Anterior cingulate cortex (tissue), 58 donors: ENCODE data around the gene TMEM254.
"Not testable (repeated sequence)": the region's sequence is repeated elsewhere in the genome, so short reads cannot be mapped to it uniquely, and the experiment has no call there.

Experiments used
- DNase-seq, 58 donors: peaks; one replicate each; lab custom pipeline; 2025; lab: John Stamatoyannopoulos, UW

Gene TMEM254, protein sequence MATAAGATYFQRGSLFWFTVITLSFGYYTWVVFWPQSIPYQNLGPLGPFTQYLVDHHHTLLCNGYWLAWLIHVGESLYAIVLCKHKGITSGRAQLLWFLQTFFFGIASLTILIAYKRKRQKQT

DNA sequence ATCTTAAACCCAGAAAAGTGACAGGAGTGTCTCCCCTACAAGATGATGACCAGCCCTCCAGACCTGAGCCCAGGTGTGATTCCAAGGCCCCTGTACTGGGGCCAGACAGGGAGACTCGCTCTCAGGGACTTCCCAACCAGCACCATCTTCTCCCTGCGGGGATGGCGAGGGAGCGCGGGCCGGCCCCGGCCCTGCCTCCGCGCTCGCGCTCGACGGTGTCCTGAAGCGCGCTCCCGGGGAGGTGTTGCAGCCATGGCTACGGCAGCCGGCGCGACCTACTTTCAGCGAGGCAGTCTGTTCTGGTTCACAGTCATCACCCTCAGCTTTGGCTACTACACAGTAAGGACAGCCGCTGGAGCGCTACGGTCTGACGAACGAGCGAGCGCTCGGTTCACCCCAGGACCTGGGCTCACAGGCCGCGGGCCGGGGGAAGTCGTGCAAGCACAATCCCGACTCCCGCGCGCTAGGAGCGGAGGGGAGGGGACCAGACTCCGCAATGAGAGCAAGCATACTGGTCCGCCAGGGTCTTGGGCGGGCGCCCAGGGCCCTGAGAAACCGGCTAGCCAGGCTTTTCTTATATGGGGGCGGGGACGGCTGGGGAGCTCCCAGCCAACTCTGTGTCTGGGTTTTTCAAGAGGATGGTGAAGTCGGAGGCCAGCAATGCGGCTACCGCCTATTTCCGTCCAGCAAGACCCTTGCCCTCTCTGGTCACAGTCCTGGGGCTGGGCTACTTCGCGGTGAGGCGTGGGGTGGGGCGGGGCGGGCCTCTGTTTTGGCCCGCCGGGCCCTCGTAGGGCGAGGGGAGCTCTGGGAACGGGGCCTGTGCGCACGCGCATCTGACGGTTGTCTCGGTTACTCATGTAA is at the start of gene TMEM254:
Gene TMEM254, plus strand, starts transcription at position 218 of the 864 bp plus-strand sequence. Its CDS starts 35 bp downstream, at position 253.
- DNase-seq = peak; percentile 35 to 96 (median 85)

DNA sequence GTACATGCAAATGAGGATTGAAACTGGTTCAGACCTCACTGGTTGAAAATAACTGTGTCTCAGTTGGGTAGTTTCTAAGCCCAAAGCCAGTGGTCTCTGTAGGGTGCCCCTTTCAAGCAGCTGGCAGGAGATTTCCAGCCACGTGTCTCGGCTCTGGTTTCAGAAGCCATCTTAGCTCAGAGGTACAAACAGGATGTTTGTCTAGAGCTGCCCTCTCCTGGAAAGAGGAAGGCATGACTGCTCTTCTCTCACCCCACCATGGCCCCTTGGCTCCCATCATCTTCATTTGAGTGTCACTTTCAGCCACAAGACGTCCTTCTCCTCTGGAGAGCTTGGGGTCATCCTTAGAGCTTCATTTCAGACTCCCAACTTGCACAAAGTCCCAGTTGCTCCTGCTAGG is 49.3 kb upstream of the TMEM254 start:
- DNase-seq = peak in 1 of 58 donors; percentile 0

DNA sequence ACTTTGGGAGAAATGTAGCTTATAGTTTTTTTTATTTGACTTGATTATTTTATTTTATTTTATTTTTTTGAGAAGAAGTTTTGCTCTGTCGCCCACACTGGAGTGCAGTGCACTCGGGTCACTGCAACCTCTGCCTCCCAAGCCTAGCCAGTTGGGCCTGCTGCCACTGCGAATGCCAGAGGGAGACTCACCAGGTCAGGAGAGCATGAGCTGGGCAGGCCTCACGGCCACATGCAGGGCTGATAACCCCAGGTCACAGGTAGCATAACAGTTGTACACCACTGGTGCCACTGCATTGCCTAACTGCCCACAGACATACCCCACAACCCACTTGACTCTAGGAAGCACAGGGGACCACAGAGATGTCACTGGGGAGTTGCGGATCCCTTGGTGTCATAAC is 48.6 kb upstream of the TMEM254 start:
- not testable (repeated sequence) for DNase-seq

DNA sequence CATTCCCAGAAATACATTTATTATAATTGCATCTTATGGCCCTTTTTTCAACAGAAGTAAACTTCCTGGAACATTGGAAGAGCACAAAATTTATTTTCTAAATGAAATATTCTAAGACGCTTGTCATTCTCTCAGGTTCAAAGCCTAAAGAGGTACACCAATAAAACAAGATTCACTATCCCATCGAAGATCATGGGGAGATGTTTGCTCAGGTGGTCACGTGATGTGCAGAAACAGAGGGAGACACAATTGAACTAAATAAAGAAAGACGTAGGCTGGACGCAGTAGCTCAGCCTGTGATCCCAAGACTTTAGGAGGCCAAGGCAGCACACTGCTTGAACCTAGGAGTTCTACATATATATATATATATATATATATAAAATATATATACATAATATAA is 46.0 kb upstream of the TMEM254 start:
- DNase-seq = no peak

DNA sequence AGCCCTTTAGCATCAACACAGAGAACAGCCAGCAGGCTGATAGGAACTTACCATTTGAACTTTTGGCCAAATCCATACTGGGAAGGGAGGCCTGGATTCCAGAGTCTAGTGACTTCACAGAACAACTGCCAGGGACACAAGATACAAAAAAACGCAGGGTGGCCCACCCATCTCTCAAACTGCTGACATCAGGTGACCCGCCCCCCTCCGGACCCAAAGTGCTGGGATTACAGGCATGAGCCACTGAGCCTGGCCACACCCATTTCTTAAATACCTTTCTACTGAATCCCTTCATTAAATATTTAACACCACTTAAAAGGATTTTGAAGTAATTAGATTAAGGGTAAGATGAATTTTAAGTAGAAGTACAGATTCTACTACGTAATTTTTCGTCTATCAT is 43.7 kb upstream of the TMEM254 start:
- DNase-seq = not testable (repeated sequence)

DNA sequence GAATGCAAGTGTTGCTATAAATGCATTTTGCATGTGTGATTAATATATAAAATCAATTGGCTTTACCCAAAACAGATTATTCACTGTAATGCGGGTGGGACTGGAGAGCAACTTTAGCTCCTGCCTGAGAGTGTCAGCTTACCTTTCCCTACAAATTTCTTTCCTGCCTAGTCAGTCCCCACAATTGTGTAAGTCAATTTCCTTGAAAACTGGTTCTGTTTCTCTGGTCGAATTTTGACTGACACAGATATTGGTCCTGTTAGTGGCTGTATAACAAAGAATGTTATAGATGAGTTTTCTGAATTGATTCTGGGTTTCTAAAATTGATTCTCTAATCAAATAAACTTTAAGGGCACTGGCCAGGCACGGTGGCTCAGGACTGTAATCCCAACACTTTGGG is 43.0 kb upstream of the TMEM254 start:
- not testable (repeated sequence) for DNase-seq

DNA sequence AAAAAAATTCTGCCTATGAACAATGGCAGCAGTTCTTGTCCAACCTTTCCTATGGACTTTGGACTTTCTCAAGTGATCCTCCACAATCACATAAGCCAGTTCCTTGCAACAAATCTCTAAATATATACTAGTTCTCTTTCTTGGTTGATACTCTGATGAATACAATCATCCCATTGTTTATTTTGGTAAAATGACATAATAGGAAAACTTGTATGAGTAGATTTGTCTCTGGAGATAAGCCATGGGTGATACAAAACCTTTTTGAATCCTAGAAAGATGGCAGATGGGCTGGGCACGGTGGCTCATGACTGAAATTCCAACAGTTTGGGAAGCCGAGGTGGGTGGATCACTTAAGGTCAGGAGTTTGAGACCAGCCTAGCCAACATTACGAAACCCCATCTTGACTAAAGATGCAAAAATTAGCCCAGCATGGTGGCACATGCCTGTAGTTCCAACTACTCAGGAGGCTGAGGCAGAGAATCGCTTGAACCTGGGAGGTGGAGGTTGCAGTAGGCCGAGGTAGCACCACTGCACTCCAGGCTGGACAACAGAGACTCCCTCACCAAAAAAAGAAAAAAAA is 41.5 kb upstream of the TMEM254 start:
- not testable (repeated sequence) for DNase-seq

DNA sequence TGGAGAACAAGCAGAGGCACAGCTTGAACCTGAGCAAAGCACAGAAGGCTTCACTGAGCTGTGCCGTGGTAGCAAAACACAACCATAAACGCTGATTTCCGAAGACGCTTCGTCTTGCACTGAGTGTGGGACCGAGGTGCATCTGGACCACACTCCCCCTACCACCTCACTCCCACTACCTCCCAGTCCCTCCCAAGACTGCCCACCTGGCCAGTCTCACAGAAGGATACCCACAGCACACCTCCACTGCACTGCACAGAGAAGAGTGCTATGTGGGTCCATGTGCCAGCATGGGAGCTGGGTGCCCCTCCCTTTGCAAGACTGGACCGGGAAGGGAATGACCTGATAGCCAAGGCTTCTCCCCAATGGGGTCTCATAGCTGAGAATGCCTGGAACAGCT is 40.2 kb upstream of the TMEM254 start:
- not testable (repeated sequence) for DNase-seq

DNA sequence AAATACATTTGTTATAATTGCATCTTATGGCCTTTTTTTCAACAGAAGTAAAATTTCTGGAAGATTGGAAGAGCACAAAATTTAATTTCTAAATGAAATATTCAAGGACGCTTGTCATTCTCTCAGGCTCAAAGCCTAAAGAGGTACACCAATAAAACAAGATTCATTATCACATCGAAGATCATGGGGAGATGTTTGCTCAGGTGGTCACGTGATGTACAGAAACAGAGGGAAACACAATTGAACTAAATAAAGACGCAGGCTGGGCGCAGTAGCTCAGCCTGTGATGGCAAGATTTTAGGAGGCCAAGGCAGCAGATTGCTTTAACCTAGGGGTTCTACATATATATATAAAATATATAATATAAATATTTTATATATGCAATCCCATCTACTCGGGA is 37.3 kb upstream of the TMEM254 start:
- DNase-seq = no peak

DNA sequence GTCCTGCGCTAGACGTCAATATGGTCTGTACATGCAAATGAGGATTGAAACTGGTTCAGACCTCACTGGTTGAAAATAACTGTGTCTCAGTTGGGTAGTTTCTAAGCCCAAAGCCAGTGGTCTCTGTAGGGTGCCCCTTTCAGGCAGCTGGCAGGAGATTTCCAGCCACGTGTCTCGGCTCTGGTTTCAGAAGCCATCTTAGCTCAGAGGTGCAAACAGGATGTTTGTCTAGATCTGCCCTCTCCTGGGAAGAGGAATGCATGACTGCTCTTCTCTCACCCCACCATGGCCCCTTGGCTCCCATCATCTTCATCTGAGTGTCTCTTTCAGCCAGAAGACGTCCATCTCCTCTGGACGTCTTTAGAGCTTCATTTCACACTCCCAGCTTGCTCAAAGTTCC is 33.5 kb upstream of the TMEM254 start:
- not testable (repeated sequence) for DNase-seq

DNA sequence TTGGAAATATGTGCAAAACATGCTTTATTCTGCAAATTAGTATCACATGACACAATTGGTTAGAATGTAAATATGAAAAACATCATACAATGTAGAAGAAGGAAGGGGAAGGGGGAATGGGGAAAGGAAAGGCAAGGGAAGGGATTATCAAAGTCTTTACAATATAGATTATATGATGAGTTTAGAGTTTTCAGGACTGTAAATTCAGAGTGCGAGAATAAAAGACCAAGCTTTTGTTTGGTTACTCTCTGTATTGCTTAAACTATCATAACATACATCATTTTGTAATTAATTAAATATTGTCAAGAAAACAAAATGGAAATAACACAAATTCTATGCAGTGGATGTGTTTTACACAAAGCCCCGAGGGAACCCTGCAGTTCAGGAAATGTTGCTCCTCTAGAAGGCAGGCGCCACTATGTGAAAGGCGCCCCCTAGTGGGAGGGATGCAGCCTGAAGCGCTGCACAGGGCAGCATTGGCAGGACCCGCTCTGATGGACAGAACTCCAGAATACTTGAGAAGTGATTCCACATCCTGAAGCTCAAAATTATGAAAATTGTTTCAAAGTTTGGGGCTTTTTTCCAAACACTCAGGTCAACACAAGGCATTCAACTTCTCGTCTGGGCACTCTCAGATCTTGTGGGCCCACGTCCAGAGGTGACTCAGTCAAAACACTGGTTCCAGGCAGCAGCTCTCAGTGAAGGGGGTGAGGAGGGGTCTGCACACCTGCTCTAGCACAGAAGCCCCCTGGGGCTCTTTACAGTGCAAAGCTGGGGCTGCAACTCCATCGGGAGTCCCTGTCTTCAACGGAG is 31.6 kb upstream of the TMEM254 start:
- peak in 45 of 58 donors; percentile 4 to 77 (median 28) for DNase-seq

DNA sequence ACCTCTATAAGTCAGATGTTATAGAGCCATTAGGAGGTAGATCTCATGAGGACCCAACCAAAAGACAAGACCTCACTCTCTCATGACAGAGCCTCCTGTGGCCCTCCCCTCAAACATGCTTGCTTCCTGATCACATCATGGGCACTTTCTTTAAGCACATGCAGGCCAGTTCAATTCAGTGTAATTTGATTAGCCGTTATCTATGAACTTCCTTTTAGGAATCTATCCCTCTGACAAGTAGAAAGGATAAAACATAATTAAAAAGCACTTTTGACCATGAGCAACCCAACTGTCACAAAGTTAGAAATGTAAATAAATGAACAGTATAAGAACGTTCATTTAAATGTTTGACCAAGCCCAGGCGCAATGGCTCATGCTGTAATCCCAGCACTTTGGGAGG is 27.7 kb upstream of the TMEM254 start:
- DNase-seq = no peak

DNA sequence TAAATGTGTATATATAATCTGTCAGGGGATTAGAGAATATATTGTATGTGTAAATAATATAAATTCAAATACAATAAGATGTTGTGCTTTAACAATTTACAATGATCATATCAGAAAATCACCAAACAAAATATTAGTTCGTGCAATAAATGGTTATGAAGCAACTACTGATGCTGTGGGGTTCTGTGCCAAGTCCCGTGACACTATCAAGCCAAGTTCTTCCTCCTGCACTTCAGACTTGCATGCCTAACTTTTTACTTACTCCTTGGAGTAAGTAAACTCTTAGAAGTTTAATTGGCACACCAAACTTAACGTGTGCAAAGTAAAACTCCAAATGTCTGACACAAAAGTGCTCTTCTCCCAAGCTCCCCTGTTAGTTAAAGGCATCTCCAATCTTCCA is 26.5 kb upstream of the TMEM254 start:
- no peak for DNase-seq

DNA sequence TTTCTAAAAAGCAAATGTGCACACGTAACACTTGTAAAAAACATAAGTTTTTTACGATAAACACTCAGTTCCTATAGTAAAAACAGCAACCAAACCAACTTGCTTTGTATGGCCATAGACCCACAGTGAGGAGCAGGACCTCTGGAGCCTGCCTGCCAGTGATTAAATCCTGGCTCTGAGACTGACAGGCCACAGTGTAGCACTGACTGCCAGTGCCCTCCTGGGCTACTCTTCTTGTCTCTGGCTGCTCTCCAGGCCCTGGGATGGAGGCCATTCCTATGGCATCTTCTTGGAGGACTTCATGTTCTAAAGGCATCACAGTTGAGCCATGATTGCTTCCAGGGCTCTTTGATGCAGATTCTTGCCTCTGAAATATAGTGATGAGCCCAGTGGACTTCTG is 22.7 kb upstream of the TMEM254 start:
- DNase-seq = no peak

DNA sequence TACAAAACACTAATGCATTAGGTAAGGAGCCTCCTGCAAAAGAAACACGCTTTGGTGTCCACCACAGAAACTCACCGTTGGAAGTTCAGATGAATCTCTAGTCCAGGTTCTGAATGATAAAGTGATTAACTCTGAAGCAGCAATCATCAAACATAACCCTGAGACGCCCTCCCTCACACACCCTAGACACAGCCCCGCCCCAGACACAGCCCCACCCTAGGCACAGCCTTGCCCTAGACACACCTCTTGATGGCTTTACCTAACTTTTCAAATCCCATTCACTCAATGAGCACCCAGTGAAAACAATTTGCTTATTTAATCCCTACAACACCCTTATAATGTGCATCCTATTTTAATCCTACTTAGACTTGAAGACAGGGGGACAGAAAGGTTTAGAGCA is 21.3 kb upstream of the TMEM254 start:
- DNase-seq = no peak

DNA sequence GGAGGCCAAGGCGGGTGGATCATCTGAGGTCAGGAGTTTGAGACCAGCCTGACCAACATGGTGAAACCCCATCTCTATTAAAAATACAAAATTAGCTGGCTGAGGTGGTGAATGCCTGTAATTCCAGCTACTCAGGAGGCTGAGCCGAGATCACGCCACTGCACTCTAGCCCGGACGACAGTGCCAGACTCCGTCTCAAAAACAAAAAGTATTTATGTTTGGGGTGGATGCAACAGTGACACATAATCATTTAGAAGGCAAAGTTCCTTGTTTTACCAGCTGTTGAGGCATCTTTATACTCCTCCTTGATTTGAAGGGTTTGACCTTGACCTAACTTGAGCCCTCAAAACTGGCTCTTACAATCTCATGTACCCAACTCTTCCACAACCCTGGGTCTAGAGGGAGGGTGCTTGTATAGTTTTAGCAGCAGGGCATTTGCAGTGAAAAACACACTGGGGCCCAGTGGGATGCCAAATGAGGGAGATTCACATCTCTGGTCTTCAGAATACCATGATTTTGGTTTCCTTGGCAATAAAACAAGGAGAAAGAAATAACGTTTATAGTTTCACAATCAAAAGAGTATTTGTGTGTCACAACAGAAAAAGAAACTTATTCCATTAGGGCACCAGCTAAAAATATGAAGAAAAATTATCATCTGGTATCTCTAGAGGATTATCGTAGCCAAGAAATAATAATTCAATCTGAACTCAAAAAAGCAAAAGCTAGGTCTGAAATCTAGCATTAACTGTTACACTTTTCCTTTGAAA is 14.2 kb upstream of the TMEM254 start:
- no peak for DNase-seq

DNA sequence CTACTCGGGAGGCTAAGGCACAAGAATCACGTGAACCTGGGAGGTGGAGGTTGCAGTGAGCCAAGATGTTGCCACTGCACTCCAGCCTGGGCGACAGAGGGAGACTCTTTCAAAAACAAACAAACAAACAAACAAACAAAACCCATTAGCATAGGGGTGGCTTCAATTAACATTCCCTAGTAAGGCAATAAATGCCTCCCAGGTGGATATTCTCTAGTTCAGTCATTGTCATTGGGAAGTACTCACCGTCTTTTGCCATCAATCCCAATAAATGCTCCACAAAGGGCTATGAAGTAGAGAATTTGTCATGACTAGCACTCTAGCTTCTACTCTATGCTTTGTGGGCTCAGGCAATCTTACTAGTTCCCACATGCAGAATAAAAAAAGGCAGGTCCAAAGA is 11.7 kb upstream of the TMEM254 start:
- no peak for DNase-seq

DNA sequence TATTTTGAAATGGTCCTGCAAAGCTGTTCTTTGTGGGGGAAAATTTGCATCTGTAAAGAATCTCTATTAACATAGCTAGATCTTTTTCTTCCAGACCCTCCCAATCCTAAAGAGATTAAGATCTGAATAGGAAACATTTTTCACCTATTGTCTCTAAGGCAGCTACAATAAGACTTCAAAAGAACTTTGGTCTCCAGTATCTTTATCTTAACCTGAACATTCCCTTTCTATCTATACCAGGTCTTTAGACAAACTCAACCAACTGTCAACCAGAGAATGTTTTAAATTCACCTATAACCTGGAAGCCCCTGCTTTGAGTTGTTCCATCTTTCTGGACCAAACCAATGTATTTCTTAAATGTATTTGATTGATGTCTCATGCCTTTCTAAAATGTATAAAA is 10.6 kb upstream of the TMEM254 start:
- not testable (repeated sequence) for DNase-seq

DNA sequence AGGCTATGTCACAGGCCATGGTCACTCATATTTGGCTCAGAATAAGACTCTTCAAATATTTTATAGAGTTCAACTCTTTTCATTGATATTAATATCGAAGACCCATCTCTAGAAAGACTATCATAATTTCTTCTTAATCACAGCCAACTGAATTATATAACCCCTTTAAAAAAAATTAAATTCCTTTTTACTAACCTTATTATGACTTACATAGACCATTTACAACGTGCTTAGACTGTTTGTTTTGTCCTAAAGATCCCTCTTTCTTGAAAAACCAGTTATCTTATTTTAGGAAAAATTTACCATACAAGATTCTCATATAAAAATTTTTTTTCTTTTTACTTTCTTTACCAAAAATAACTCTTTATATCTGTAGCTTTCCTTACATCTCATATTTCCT is 10.2 kb upstream of the TMEM254 start:
- no peak for DNase-seq

DNA sequence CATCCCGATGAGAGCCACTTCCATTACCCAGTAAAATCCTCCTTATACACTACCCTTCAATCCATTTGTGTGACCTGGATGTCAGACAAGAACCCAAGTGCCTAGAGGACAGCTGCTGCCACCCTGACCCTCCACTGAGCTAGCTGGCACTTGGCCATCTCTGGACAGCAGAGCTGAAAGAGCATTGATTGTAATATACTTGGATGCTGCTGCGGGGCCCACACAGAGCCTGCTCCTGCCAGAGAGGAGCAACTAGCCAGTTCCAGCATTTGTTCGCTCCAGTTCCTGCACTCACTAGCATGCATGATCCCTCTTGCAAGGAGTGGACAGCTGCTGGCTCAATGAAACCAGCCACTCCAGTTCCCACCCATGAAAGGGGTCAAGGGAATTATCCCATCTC is 8.4 kb upstream of the TMEM254 start:
- DNase-seq = peak in 55 of 58 donors; percentile 29 to 92 (median 77)
